Loucy (cell line): ENCODE measurements around the gene CASQ1.

ENCODE experiments used
- CTCF ChIP-seq: fragments of 200-600 bp; sonication (generic); conservative IDR thresholded peaks from 2 replicates; pipeline ENCODE4 v1.5.1; 2014; ENCODE audit warnings: mild to moderate bottlenecking, antibody characterized with exemption, low read length
- EZH2phosphoT487 ChIP-seq: fragments of 200-600 bp; IDR thresholded peaks from 2 replicates; pipeline ENCODE4 v1.6.1; 2018; ENCODE audit warnings: antibody characterized with exemption, mild to moderate bottlenecking, moderate library complexity, borderline replicate concordance

GRCh38 chr1:160216301-160216700 lies 25.9 kb downstream of the CASQ1 start:
- no peak for TF ChIP-seq CTCF
- no peak for TF ChIP-seq EZH2phosphoT487
